PC-9 (cell line): ENCODE measurements around the gene MIGA2. TPM values are rescaled to one million over a fixed set of nuclear protein-coding genes. Genes with fewer than 3 reads are reported as not detected.

Experiments used
- BruUV-seq: library from RNA; stranded (reverse); fragments of 400-500 nt; replicated peaks from 2 replicates; lab custom pipeline; 2021; lab: Mats Ljungman, UMichigan
- CTCF ChIA-PET: fragments of 300-600 bp; sonication (Branson Sonifier 250); formaldehyde crosslinking; loops from one replicate; lab custom pipeline; 2022; ENCODE audit warnings: antibody characterized with exemption; lab: Charles Lee
- POLR2A ChIA-PET: fragments of 300-600 bp; sonication (Branson Sonifier 250); formaldehyde crosslinking; loops from one replicate; lab custom pipeline; 2022; ENCODE audit warnings: antibody characterized with exemption; ENCODE audit not compliant: unreplicated experiment; lab: Charles Lee
- DNase-seq, 2 experiments: peaks; one replicate each; pipeline versions ENCODE4 v3.0.0 to v3.0.0-alpha.2; 2015 to 2022; ENCODE audit warnings: mixed read lengths in 1 of 2
- H2AFZ ChIP-seq: fragments of 200-600 bp; sonication (generic); 2 replicates; pipeline ENCODE4 v1.8.1; 2017; ENCODE audit warnings: antibody characterized with exemption
- H3F3A ChIP-seq: fragments of 200-600 bp; sonication (generic); 2 replicates; pipeline ENCODE4 v1.8.1; 2017; ENCODE audit warnings: antibody characterized with exemption, mild to moderate bottlenecking, low read depth; ENCODE audit not compliant: insufficient read depth
- H3K27ac ChIP-seq: fragments of 200-600 bp; sonication (generic); 2 replicates; pipeline ENCODE4 v1.6.1; 2016; ENCODE audit warnings: mixed run types
- H3K27me3 ChIP-seq: fragments of 200-600 bp; sonication (generic); 2 replicates; pipeline ENCODE4 v1.6.1; 2016; ENCODE audit warnings: low read depth, mixed run types; ENCODE audit not compliant: insufficient read depth
- H3K36me3 ChIP-seq: fragments of 200-600 bp; sonication (generic); 2 replicates; pipeline ENCODE4 v1.6.1; 2016; ENCODE audit warnings: low read depth, mixed run types
- H3K4me1 ChIP-seq: fragments of 200-600 bp; sonication (generic); replicated peaks from 2 replicates; pipeline ENCODE4 v1.6.1; 2016; ENCODE audit warnings: mixed run types; ENCODE audit not compliant: insufficient read depth
- H3K4me2 ChIP-seq: fragments of 200-600 bp; sonication (generic); 2 replicates; pipeline ENCODE4 v1.6.1; 2017; ENCODE audit warnings: mixed run types
- H3K4me3 ChIP-seq: fragments of 200-600 bp; sonication (generic); 2 replicates; pipeline ENCODE4 v1.6.1; 2016; ENCODE audit warnings: mixed run types
- H3K79me2 ChIP-seq: fragments of 200-600 bp; sonication (generic); 2 replicates; pipeline ENCODE4 v1.6.1; 2017; ENCODE audit warnings: low read depth, mixed run types
- H3K9me2 ChIP-seq: fragments of 200-600 bp; sonication (generic); 2 replicates; pipeline ENCODE4 v1.8.1; 2017; ENCODE audit warnings: mild to moderate bottlenecking; ENCODE audit not compliant: insufficient read depth
- H3K9me3 ChIP-seq: fragments of 200-600 bp; sonication (generic); 2 replicates; pipeline ENCODE4 v1.8.1; 2016; ENCODE audit warnings: low read depth; ENCODE audit not compliant: insufficient read depth
- H4K20me1 ChIP-seq: fragments of 200-600 bp; sonication (generic); 2 replicates; pipeline ENCODE4 v1.8.1; 2017; ENCODE audit not compliant: insufficient read depth
- EZH2 ChIP-seq: fragments of 200-600 bp; sonication (generic); IDR thresholded peaks from 2 replicates; pipeline ENCODE4 v1.8.0; 2017; ENCODE audit warnings: antibody characterized with exemption, low read depth
- intact Hi-C: fragments of 100-400 bp; cut with micrococcal nuclease; formaldehyde crosslinking; loops from one replicate; pipeline ENCODE4 v1.10.0; 2022; ENCODE audit not compliant: unreplicated experiment
- total RNA-seq: library from RNA; stranded (reverse); gene quantifications from 2 replicates; pipeline ENCODE4 v1.2.3, GENCODE V29; 2021
- TF ChIP-seq, protein P1 (sequence below): fragments of 200-600 bp; sonication (generic); conservative IDR thresholded peaks from 2 replicates; pipeline ENCODE4 v1.6.1; 2017; ENCODE audit warnings: mixed run types, antibody characterized with exemption, mild to moderate bottlenecking, moderate library complexity

Gene MIGA2
- total RNA-seq, 1 experiment from 2014 or later, result 40.7 TPM

DNA sequence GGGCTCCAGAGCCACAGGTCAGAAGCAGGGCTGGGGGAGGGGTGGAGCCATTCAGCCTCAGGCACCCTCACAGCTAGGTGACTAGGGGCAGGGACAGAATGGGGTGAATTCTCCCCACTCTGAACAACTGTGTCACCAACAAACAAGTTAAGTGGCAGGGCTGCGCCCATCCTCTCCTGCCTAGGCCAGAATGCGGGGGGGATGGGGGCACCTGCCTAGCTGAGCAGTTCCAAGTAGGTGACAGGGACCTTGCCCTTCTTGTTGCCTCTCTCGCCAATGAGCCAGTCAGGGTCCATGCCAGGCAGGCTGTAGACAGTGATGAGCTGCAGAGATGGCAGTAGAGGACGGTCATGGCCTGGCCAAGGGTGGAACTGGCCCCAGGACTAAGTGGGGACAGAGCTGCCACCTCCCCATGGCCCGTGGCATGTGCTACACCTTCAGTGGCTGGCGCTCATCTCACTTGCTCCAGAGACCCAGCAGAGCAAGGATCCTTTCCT, 27.9 kb upstream of the MIGA2 start:
- DNase-seq, result no peak
- Histone ChIP-seq H3K4me3 (no peak overlapping the region), H2AFZ (no peak overlapping the region), H3K79me2 (no peaks in the 10 kb centered on the region), H3K4me1 (no peaks in the 10 kb centered on the region), H3K36me3 (0 out of 2 replicates have a peak, but pooled peaks cover 2% of the 10 kb centered on the region), H4K20me1 (peaks cover 12% of the 10 kb centered on the region), H3K27me3 (no peaks in the 10 kb centered on the region), H3K27ac (no peak overlapping the region), H3F3A (peaks cover 38% of the 10 kb centered on the region), H3K4me2 (no peak overlapping the region), H3K9me2 (no peaks in the 10 kb centered on the region), H3K9me3 (no peaks in the 10 kb centered on the region)
- CTCF ChIA-PET, result interaction anchor here (0.6 kb wide), 1 partner anchor 777 kb away, joined by 6 read pairs; no protein-coding TSS in a partner anchor
- TF ChIP-seq EZH2, result no peak
- TF ChIP-seq, protein P1, sequence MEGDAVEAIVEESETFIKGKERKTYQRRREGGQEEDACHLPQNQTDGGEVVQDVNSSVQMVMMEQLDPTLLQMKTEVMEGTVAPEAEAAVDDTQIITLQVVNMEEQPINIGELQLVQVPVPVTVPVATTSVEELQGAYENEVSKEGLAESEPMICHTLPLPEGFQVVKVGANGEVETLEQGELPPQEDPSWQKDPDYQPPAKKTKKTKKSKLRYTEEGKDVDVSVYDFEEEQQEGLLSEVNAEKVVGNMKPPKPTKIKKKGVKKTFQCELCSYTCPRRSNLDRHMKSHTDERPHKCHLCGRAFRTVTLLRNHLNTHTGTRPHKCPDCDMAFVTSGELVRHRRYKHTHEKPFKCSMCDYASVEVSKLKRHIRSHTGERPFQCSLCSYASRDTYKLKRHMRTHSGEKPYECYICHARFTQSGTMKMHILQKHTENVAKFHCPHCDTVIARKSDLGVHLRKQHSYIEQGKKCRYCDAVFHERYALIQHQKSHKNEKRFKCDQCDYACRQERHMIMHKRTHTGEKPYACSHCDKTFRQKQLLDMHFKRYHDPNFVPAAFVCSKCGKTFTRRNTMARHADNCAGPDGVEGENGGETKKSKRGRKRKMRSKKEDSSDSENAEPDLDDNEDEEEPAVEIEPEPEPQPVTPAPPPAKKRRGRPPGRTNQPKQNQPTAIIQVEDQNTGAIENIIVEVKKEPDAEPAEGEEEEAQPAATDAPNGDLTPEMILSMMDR, result no peak
- POLR2A ChIA-PET, result no interaction called here
- BruUV-seq, result TSS peak; percentile 7
- intact Hi-C loops, result loop anchor here (5.0 kb wide), 1 partner anchor 94 kb away; no protein-coding TSS in a partner anchor

- H3K27ac ChIP-seq, result no peak overlapping the region
- H3K27me3 ChIP-seq, result no peaks in the 10 kb centered on the region
- intact Hi-C loops, result loop anchor here (5.0 kb wide), 1 partner anchor 93 kb away; no protein-coding TSS in a partner anchor
- ChIA-PET POLR2A (no interaction called here), CTCF (interaction anchor here (0.7 to 0.9 kb wide), 2 partner anchors 19 to 21 kb away, joined by 3 read pairs; partner anchors contain the start of gene SH3GLB2)
- no peaks in the 10 kb centered on the region for H3K4me1 ChIP-seq
- no peak for TF ChIP-seq EZH2
- TF ChIP-seq, protein P1, result no peak
- H4K20me1 ChIP-seq, result peaks cover 12% of the 10 kb centered on the region
- no peak for DNase-seq
- H3K36me3 ChIP-seq, result peaks cover 4% of the 10 kb centered on the region; the same call in 1 of the 2 replicates
- no peaks in the 10 kb centered on the region for H3K9me3 ChIP-seq
- H2AFZ ChIP-seq, result no peak overlapping the region
- no peak overlapping the region for H3K4me3 ChIP-seq
- H3K79me2 ChIP-seq, result no peaks in the 10 kb centered on the region
- no TSS peak for BruUV-seq
- H3K9me2 ChIP-seq, result no peaks in the 10 kb centered on the region
- peaks cover 32% of the 10 kb centered on the region for H3F3A ChIP-seq
- H3K4me2 ChIP-seq, result no peak overlapping the region
Observed at GRCh38 chr9:129008986-129009583, 27.3 kb upstream of the MIGA2 start.

DNA sequence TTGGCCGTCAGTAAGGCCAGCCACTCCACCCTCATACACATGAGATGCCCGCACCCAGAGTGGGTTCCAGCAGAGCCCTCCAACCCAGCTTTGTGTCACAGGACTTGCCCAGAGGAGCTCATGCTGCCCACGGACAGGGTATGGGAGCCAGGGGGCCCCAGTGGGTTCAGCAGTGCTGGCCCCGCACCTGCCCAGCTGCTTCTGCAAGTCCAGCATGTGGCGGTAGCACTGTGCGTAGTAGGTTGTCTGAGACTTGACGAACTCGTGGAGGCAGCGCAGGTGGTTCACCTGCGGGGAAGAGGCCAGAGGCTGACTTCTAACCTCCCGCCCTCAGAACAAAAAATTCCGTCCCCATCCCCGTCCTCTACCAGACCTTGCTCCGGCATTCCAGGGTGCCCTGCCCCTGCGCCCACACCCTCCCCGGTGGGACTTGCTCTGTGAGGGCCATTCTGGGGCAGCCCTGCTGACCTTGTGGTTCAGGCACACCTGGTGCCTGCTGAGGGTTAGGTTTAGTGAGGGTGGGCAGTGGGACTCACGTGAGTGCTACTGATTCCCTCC, 26.8 kb upstream of the MIGA2 start:
- Histone ChIP-seq H4K20me1 (peaks cover 12% of the 10 kb centered on the region), H3K9me3 (no peaks in the 10 kb centered on the region), H3K4me2 (no peak overlapping the region), H3K79me2 (no peaks in the 10 kb centered on the region), H3K9me2 (no peaks in the 10 kb centered on the region), H3K36me3 (peaks cover 10% of the 10 kb centered on the region; the same call in 1 of the 2 replicates), H3K4me3 (no peak overlapping the region), H2AFZ (no peak overlapping the region), H3K27me3 (no peaks in the 10 kb centered on the region), H3K4me1 (no peaks in the 10 kb centered on the region), H3F3A (peaks cover 26% of the 10 kb centered on the region), H3K27ac (no peak overlapping the region)
- DNase-seq, result no peak
- intact Hi-C loops, result loop anchor here (5.0 kb wide), 1 partner anchor 93 kb away; no protein-coding TSS in a partner anchor
- CTCF ChIA-PET, result interaction anchor here (0.6 to 0.9 kb wide), 3 partner anchors 19 to 20 kb away, joined by 3 to 6 read pairs (median 3); partner anchors contain the start of gene SH3GLB2
- BruUV-seq, result no TSS peak
- TF ChIP-seq, protein P1, result no peak
- TF ChIP-seq EZH2, result no peak
- POLR2A ChIA-PET, result no interaction called here
